NCI-H524 treated with DMSO at 0.1 percent for 48 hours (cell line): ENCODE measurements around the gene DNAJC8.

ENCODE experiments used
- DNase-seq: peaks from one replicate; lab custom pipeline; 2025; lab: John Stamatoyannopoulos, UW

The DNAJC8 gene

GRCh38 chr1:28172713-28173150 lies 60.1 kb downstream of the DNAJC8 start:
- DNase-seq: no peak

DNA sequence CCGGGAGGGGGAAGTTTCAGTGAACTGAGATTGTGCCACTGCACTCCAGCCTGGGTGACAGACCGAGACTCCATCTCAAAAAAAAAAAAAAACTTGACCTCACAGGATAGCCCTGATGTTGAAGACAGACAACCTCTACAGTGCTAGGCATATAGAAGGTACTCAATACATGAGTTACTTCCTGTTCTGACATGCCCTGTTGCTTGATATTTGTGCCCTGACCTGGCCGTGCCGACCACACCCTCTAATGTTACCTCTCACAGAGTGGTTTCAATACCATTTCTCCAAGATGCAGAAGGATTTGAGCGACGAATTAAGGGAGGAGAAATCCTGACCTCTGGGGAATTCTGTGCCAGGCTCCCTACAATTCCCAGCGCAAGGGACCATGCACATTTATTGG lies 61.6 kb downstream of the DNAJC8 start:
- DNase-seq: no peak

- DNase-seq: no peak
Observed at GRCh38 chr1:28170001-28170596, 62.7 kb downstream of the DNAJC8 start.

GRCh38 chr1:28163496-28164161 lies 69.2 kb downstream of the DNAJC8 start:
- no peak for DNase-seq

DNA sequence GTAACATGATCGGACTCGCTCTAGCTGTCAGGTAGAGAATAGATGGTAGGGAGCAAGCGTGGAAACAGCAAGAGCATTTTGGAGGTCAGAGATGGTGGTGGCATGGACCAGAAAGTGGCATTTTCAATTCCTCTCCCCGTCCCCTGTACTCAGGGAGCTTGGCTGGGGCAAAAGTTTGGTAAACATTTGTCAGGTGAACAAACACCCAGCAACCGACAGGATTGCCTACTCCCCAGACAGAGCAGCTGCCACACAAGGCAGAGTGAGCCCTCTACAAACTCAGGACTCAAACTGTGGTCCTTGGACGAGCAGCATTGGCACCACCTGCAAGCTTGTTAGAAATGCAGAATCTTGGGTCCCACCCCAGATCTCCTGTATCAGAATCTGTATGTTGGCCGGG lies 70.7 kb downstream of the DNAJC8 start:
- no peak for DNase-seq

DNA sequence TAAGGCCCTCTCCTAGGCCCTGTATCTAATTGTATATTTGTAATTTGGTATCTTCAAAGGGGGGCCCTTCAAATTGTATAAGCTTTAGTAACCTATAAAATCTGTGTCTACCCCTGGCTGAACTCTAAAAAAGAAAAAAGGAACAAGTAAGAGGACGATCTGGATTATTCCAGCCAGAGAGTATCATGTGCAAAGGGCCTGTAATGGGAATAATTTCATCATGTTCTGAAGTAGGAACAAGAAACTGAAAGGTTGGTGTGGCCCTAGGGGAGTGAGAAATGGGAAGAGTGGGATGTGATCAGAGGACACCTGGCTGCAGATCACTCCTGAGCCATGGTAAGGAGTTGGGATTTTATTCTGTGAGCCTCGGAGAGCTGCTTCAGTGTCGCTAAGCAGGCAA lies 71.1 kb downstream of the DNAJC8 start:
- no peak for DNase-seq

DNA sequence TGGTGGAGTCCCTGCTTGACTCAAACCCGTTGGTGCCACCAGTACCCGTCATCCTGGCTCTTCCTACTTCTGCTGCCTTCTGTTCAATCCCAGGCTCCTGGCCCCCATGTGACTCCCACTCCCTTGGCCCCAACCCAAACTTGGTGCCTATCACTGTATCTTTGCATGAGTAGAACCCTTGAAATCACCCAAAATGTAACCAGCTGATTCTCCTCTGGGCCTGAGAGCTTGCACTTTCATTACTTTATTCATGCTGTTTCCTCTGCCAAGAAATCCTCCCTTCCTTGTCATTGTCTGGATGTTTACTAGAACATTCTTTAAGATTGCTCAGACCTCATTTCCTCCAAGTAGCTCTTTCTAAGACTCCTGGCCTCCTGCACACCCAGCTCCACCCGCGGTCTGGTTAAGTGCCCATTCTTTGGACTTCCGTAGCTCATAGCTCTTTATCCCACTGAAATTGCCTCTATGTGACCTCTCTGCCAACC lies 72.0 kb downstream of the DNAJC8 start:
- DNase-seq: no peak

DNA sequence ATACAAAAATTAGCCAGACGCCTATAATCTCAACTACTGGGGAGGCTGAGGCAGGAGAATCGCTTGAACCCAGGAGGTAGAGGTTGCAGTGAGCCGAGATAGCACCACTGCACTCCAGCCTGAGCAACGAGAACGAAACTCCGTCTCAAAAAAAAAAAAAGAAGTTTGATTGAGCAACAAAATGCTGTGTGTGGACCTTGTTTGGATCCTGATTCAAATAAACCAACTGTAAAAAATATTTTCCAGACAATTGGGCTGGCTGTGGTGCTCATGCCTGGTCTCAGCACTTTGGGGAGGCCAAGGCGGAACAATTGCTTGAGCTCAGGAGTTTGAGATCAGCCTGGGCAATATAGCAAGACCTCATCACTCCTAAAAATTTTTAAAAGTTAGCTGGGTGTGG lies 73.1 kb downstream of the DNAJC8 start:
- DNase-seq: no peak

GRCh38 chr1:28159243-28159642 lies 73.6 kb downstream of the DNAJC8 start:
- no peak for DNase-seq

- no peak for DNase-seq
Observed at GRCh38 chr1:28157894-28158293, 74.9 kb downstream of the DNAJC8 start.

GRCh38 chr1:28156821-28157220 lies 76.0 kb downstream of the DNAJC8 start:
- DNase-seq: no peak

- no peak for DNase-seq
Observed at GRCh38 chr1:28155628-28156027, 77.2 kb downstream of the DNAJC8 start.

DNA sequence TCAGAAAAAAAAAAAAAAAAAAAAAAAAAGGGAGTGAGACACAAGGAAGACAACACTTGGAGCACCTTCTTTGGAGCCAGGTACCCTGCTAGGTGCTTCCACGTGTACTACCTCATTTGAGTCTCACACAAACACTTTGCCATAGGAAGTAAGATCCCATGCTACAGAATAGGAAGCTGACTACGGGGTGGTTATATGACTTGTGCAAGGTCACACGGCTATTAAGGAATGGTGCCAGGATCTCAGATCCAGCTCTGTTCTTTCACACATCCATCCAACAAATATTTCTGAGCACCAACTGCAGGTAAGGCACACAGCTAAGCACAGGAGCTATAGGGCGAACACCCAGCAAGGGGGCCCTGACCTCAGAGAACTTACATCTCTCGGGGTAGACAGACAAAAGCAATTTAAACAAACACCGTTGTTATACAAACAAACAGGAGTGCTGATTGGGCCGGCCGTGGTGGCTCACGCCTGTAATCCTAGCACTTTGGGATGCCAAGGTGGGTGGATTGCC lies 78.7 kb downstream of the DNAJC8 start:
- no peak for DNase-seq
